Aortic smooth muscle cell (primary cell): ENCODE data around the gene SFTPB. TPM values are rescaled to one million over a fixed set of nuclear protein-coding genes. Genes with fewer than 3 reads are reported as not detected.

Source experiments
- total RNA-seq: library from RNA; depleted of rRNA; stranded (reverse); fragments of >200 nt; gene quantifications from 2 replicates; pipeline ENCODE4 v1.2.3, GENCODE V29; 2014

Gene SFTPB
- total RNA-seq: not detected in 2 replicates

DNA sequence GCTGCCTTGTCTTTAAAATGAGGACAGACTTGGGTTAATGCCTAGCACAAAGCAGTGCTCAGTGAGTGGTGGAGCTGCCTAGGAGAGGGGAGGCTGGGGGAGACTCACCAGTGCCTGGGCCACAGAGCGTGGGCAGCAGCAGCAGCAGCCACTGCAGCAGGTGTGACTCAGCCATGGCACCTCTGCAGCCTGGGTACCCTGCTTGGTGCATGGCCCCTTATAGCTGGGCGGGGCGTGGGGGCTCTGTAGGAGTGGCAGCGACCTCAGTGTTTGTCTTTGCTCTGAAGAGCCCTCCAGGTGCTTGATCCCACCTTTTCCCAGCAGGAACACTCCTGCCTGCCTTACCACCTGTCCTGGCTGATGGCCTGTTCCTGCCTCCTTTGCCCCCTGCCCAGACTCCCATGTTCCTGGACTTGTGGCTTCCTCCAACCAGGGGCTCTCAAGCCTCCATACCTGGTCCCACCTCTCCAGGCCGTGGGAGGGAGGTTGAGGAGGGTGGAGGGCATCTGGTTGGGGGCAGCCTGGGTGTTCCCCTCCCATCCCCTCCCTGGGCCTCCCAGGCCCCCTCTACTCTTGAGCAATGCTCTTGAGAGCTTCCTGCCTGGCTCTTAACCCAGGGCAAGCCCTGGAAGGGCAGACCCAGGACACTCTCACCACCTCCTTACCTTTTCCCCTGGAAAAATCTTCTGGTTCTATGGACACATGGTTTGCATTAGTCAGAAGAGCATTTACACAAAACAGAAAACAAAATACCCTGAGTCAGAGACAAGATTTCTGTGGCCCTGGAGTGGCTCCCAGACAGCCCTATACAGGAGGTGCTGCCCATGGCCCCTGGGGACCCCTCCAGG is at the start of gene SFTPB:
SFTPB (minus strand) TSS at position 191 of the 848 bp plus-strand sequence; CDS start at position 175, 16 bp downstream.

DNA sequence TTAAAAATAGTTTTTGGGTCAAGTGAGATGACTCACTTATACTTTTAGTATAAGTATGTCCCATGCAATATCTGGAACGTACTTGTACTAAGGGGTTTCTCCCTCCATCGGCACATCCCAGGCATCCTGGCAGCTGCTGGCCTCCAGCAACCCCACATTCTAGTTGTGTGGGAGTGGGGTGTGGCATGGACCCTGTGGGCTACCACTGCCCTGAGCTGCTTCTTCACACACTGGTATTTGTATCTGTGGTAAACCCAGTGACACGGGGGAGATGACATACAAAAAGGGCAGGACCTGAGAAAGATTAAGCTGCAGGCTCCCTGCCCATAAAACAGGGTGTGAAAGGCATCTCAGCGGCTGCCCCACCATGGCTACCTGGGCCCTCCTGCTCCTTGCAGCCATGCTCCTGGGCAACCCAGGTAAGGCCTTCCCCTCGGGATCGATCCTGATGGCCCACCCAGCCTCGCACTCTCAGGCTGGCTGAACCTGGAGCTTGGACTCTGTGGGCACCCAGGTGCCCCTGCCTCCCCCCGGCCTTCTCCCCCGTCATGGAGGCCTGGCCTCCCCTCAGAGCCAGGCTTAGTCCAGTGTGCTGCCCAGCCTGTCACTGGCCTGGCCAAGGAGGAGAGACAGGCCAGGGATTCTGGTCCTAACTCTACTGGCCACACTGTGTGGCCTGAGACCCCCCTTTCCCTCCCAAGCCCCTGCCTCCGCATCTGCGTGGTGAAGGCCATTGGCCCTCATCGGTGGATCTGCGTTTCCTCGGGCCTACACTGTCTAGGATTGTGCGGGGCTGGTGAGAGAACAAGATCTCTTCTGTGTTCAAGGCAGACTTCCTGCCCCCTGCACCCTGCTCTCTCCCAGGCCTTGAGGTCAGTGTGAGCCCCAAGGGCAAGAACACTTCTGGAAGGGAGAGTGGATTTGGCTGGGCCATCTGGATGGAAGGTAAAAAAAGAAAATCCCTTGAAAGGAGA is 26.3 kb upstream of the SFTPB start, which contains the start of gene GNLY:
GNLY (plus strand) TSS at position 307 of the 974 bp plus-strand sequence; CDS start at position 368, 61 bp downstream.

DNA sequence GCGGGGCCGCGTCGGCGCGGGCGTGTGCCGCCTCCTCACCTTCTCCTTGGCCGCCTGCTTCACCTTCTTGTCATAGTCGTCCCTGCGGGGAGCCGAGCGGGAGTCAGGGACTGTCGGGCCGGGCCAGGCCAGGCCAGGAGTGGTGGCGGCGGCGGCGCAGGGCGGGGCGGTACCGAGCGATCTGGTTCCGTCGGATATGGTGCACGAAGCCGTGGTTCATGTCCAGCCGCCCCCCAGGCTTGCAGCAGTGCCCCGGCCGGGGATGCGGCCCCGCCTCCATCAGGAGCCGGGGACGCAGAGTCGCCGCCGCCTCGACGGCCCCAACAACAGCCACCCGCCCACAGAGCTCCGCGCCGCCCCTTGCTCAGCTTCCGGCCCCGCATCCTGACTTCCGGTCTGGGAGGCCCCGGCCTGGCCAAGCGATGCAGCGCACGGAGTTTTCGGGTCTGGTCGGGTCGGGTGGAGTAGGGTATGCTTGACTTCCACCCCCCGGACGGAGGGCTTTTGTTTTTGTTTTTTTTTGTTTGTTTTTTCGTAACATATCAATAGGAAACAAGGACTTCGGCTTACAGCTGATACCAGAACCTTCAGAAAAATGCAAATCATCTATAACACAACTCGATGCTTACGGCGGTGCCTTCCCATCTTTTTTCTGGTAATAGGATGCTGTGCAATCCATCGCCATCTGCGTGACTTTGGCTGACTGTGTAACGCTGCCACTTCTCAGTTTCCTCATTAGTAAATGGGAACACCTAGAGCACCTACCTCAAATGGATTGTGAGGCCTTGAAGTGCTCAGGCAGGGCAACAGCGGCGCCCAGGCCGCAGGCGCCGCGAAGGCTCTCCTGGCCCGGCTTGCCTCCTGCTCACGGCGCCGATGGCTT is 56.1 kb downstream of the SFTPB start, which contains the start of gene C2orf68:
C2orf68 (minus strand) TSS at position 362 of the 883 bp plus-strand sequence; CDS start at position 280, 82 bp downstream.

Other genes starting within 250 kb of the SFTPB start
- gene SH2D6, start 249.5 kb downstream of the SFTPB start, total RNA-seq: 0.12 and 0.40 TPM in 2 replicates
- gene MAT2A, start 129.0 kb downstream of the SFTPB start, total RNA-seq: 94.7 and 122 TPM in 2 replicates
- gene GGCX, start 106.7 kb downstream of the SFTPB start, total RNA-seq: 34.7 and 37.3 TPM in 2 replicates
- 0.87 and 1.7 TPM in 2 replicates for gene VAMP8, start 90.6 kb downstream of the SFTPB start, total RNA-seq
- gene VAMP5, start 83.8 kb downstream of the SFTPB start, total RNA-seq: 42.4 and 71.1 TPM in 2 replicates
- 201 and 239 TPM in 2 replicates for gene RNF181, start 72.5 kb downstream of the SFTPB start, total RNA-seq
- 5.9 and 8.1 TPM in 2 replicates for gene TMEM150A, start 65.5 kb downstream of the SFTPB start, total RNA-seq
- 14.3 and 19.0 TPM in 2 replicates for gene C2orf68, start 56.1 kb downstream of the SFTPB start, total RNA-seq
- gene USP39, start 52.0 kb downstream of the SFTPB start, total RNA-seq: 34.1 and 44.1 TPM in 2 replicates
- not detected in 2 replicates for gene GNLY, start 26.2 kb upstream of the SFTPB start, total RNA-seq
- gene ATOH8, start 85.8 kb upstream of the SFTPB start, total RNA-seq: 66.5 and 80.3 TPM in 2 replicates
- gene ST3GAL5, start 220.8 kb upstream of the SFTPB start, total RNA-seq: 5.5 and 13.3 TPM in 2 replicates